HG02981 (cell line): ENCODE measurements around the gene USP40.

Experiments
- ATAC-seq: cut with Tn5 transposase; IDR thresholded peaks from one replicate; pipeline ENCODE4 v1.9.1; 2021; ENCODE audit warnings: mild to moderate bottlenecking, moderate library complexity; ENCODE audit not compliant: unreplicated experiment

USP40 gene

DNA sequence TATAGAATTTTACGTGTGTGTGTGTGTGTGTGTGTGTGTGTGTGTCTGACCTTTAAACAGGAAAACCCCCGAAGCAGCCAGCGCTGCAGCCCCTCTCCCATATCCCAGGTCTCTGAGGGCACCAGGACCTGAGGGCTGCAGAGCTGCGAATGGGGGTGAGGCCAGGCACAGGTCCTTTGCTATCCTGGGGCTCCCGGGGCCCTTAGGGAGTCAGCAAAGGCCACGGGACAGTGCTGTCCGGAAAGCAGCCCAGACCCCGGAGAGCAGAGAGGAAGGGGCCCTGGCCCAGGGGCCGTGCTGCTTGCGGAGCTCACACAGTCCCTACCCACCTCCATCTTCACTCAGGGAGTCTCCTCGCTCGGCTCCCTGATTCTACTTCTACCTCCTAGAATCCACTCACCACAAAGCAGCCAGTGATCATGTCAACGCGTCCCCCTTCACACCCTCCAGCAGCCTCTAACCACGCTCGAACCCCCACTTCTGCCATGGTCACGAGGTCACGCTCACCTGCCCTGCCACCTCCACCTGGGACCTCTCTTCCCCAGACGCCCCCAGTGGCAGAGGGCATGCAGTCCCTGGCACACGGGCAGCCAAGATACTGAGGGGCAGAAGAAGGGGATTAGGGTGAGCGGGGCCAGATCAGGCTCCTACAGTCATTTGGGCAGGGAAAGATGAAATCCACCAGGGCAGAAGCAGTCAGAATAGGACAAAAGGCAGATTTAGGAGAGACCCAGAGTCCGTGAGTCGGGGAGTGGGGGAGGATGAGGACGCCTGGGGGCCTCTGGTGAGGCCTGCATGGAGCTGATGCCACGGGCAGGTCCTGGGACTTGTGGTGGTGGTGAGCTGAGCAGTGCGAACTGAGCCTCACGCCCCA is 86.7 kb downstream of the USP40 start:
- no peak for ATAC-seq

DNA sequence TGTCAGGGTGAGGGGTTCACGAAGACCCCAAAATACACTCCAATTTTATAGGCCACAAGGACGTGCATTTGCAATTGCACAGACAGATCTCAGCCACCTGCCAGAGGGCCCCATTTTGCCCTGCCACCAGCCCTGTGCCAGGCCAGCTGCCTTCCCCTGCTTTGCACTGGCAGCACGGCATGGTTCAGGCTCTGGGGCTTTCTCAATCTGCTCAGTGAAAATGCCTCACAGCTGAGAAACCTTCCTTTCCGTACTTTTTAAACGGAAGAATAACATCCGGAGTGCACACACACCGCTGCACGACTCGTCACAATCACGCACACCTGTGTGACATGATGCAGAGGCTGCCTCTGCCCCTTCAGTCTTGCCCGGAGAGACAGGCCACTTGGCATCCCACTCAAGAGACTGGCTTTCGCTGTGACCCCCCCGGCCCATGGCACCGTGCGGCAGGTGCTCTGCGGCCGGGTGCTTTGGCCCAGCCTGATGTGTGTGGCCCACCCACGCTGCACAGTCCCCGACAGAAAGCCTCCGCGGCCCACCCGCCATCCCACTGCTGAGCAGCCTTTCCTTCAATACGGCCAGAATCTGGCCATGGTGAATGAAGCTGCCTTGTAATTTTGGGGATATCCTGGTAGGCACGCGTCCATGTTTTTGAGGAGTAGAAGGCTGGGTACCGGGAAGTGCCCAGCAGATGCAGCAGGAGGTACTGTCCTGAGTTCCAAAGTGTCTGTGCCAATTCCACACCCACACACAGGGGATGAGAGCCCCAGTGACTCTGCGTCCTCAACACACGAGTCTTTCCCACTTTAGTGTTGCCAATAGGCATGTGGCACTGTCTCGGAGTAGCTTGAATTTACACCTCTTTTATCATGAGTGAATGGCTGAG is 88.8 kb downstream of the USP40 start:
- no peak for ATAC-seq

DNA sequence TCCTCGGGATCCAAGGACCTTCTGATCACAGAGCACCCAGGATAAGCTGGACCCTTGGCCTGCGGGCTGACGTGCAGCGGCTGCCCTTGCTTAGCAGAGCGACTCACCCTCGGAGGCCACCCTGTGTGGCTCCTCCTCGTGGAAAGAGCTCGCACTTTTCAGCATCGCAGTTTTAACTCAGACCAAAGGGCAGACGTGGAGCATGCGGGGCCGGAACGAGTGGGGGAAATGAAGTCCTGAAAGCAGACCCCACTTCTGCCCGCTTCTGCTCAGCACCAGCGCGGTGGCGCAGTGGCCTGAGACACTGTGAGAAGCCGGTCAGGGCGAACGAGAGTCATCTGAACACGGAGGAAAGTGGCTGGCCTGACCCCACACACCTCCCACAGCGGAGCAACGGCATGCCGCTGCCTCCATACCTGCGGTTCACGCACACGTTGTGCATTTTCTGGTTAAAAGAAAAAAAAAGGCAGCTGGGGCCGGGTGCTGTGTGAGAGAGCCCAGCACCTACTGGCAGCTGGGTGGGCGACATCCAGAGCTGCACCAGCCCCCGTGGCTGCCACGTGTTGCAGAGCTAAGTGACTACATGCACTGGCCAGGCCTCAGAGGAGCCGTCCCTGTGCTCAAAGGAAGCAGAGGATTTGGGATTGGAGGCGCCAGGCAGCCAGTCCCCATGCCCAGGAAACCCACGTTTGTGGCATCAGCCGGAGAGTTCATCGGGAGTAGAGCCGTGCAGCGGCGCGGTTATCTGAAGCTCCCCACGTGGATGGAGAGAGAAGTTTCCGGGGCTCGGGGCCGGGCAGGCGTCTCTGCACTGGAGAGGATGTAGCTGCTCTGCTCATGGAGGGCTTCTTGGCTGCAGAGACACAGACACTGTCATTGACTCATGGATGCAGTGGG is 89.7 kb downstream of the USP40 start:
- no peak for ATAC-seq

DNA sequence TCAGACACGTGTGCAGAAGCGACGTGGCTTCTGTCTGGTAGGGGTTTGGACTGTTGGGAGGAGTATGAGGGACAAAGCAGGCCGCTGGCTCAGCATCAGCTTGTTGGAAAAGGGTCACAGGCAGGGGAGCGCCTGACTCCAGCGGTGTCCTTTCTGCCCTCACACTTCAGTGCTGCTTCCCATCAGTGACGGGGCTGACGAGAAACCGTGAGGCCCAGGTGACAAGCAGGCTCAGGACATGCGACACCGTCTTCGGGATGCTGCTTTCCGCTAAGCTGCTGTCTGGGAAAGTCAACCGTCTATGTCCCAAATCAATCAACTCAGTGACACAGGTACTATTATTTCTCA is 90.5 kb downstream of the USP40 start:
- ATAC-seq: no peak

DNA sequence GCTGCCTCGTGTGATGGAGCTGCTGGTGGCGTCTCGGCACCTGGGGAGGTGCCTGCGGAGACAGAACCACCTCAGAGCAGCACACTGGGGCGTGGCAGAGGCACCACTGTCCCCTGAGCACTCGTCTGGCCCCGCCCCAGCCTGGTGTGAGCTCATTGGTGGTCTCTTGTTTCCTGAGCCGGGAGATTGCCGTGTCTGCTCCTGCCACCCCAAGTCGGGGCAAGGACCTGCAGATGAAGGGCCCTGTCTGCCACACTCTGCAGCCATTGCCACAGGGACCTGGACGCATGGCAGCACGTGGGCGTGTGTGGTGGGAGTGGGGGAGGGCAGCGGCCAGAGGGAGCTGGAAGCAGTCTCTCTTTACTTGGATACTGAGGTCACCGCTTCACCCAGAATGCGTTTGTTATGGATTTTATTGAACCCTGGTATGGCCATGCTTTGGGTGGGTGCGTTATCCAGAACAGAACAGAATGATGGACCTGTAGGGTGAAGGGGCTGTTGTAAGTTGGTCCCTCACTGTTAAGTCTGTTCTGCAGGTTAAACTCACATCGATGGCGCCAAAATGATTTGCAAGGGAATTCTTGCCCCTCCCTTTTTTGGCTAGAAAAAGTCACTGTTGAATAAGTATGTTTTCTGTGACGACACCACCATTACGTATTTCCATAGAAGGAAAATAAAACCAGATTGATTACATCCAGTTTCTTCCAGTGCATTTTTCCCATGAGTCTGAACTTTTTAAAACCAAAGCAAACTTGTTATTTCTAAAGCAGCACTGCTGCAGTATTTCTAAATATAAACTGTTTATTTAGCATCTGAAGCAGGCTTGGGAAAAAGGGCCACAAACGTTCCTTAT is 92.0 kb downstream of the USP40 start:
- no peak for ATAC-seq

DNA sequence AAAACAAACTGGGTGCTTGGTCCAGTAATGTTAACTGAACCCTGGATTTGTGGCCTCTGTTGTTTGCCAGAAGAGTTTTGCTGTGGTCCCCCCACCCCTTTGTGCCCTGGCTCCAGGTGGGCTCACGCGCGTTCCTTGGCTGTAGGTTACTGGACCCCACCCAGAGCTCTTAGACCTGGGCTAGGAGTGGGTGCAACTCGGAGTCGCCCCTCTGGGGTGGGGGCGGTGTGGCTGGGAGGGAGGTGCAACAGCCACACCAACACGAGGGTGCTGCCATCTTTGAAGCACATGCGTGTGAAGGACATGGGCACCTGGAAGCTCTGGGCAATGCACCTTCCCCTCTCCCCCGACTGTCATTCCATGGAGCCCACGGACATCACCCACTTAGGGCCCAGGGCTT is 92.7 kb downstream of the USP40 start:
- ATAC-seq: no peak

DNA sequence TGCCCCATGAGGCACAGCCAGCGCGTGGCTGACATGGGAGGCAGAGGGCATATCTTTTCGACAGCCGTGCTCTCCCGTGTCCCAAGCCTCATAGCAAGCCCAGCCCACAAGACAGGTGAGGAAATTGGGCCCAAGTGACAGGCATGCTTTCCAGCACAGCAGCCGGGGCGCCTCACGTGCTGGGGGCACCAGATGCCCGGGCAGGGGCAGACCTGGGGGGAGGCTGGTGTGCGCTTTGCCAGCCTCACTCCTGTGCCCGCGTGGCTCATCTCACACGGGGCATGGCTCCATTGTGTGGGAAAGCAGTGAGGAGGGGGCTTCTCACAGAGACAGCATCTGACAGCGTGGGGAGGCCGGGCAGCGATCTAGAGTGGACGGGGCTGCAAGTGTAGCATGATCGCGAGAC is 93.2 kb downstream of the USP40 start:
- no peak for ATAC-seq

DNA sequence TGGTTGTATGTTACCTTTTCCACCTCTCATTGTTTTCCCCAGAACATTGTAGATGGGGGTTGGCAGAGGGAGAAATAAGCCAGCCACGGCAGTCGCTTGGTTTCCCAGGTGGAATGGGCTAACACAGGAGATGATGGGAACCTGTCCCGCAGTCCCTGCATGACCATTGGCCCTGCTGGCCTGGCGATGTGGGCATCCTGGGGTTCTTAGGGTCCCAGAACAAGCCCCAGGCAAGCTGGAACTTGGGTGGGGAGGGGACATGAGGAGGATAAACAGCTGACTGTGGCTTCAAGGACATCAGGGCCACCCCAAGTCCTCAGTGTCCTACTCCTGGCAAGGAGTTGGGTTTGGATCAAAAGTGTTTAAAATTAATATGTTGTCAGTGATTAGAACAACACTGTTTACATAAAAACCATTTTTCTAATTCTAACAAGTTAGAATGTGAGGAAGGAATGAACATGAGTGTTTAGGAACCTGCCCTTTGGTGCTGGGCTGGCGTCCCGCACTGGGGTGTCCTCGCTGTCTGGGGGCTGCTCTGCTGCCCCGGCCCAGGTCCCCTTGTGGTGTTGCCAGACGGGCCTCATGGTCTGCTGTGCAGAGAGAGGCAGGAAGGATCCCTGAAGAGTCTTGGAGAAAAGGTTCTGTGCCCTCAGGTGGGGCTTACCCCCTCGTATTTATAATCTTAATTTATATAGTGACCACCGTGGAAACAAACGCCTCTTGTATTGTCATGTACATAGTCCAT is 95.1 kb downstream of the USP40 start:
- ATAC-seq: no peak

DNA sequence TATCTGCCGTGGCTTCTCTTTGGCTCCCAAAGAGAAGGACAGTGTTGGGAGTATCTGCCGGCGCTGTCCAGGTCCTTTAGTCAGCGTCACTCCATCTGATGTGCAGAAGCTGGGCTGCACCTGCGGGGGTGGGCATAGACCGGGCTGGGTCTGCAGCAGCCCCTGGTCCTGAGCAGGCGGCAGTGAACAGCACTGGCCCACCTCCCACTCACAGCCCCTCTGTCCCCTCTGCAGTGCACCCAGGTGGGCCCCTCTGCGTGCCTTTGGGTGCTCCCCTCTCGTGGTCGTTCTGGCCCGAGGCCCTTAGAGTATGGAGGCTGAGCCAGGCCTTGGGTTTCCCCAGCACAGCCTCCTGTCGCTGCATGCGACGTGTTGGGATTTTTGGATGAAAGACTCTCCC is 95.7 kb downstream of the USP40 start:
- no peak for ATAC-seq

DNA sequence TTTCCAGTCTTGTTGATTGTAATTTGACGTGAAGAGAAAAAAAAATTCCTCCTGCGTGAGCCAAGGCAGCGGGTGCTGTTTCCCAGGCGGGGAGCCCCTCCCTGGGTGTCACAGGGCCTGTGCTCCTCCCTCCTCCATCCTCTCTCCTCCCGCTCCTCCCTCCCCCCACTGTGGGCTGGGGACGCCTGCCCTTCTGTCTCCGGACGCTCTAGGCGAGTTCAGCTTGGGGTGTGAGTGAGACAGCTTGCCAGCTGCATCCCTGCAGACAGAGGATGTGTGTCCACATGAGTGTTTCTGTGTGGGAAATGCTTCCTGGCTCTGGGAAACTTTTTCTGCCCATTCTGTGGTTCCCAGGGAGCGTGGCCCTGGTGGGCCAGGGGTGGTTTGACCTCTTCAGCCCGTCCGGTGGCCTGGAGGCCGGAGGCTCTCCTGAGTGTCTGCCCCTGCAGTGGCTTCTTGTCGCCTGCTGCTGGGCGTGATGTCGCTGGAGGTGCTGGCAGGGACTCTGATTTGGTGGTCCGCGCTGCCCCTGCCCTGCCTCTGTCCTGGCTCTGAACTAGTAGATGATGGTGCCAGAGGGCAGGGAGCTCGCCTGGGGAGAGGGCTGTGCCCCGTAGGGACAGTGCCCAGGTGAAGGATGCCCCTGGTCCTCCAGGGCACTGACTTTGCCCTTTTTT is 96.4 kb downstream of the USP40 start:
- ATAC-seq: no peak

DNA sequence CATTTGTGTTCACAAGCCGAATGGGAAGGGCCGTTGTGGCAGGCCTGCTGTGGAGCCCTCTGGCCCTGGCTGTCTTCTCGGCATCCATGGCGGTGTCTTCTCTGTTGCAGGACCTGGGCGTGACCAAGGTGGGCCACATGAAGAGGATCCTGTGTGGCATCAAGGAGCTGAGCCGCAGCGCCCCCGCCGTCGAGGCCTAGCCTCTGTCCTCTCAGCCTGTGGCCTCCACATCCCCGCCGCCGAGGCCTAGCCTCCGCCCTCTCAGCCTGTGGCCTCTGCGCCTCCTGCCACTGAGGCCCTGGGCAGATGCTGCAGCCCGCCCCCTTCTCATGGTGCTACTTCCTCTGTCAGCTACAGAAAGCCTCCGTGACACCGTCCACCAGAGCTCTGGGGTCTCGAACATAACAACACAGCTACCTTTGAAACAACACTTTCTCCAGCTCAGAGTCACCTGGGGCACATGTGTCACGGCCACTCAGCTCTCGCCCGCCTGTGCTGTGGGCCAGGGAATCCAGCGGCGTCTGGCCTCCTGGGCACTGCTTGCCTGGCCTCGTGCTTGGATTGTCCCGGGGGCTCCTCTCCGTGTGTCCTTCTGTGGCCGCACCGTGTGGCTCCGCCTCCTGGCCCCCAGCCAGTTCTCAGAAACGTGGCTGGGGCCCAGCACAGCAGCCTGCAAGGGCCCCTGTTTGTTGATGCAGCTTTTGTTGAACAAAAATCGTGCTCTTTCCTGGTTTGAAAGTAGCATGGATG is 97.1 kb downstream of the USP40 start:
- no peak for ATAC-seq

DNA sequence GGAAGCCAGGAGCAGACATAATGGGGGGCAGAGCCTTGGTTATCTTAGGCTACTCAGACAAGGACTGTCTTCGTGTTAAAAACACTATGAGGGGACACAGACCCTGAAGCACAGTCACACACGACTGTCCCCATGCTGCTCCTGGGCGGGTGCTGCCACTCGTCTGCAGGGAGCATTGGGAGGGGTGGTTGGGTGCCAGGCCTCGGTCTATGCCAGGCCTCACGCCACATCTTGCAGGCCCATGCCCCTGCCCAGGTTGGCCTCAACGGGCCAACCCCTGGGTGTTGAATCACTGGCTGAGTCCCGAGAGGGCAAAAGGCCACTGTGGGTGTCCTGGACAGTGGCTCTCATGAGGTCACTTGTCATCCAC is 97.9 kb downstream of the USP40 start:
- ATAC-seq: no peak

DNA sequence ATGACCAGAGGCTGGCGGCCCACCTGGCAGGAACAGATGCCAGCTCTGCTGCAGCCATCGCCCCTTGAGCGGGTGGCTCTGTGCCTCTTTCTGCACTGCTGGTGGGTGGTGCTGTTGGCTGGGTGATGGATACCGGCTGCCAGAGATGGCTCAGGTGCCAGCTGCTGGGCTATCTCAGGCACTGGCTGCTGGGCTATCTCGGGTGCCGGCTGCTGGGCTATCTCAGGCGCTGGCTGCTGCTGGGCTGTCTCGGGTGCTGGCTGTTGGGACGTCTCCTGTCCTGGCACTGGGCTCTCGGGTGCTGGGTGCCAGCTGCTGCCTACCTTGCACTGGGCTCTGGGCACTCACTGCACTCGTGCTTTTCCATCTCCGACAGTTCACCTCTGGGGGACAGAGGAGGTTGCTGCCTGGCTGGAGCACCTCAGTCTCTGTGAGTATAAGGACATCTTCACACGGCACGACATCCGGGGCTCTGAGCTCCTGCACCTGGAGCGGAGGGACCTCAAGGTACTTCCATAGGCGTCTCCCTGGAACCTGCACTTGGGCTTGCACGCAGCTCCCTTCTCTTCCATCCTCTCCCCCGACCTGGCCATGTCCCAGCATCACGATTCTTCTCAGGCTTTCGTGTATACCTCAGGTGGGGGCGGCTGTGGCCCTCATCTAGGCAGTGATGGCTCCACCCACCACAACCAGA is 98.4 kb downstream of the USP40 start:
- ATAC-seq: no peak

DNA sequence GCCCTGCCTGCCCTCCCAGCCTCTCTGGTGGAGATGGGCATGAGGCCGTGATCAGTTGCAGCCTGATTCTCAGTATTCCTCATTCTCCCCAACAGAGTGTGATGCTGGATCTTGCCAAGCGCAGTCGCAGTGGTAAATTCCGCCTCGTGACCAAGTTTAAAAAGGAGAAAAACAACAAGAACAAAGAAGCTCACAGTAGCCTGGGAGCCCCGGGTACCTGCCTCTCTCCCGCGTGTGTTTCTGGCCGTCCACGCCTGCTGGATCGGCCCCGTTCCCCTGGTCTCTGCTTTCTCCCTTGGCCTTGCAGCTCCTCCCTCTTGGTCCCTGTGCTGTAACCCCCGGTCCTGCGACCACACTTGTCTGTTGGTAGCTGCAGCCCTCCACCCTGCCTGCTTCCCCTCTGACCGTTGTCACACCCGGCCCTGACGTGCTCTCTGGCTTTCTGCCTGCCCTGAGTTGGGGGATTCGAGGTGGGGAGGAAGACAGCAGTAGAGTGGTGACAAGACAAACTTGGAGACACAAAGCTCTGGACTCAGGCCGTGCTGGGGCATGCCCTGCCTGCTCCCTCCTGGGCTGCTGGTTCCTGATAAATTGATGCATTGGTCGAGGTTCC is 99.5 kb downstream of the USP40 start:
- ATAC-seq: no peak

DNA sequence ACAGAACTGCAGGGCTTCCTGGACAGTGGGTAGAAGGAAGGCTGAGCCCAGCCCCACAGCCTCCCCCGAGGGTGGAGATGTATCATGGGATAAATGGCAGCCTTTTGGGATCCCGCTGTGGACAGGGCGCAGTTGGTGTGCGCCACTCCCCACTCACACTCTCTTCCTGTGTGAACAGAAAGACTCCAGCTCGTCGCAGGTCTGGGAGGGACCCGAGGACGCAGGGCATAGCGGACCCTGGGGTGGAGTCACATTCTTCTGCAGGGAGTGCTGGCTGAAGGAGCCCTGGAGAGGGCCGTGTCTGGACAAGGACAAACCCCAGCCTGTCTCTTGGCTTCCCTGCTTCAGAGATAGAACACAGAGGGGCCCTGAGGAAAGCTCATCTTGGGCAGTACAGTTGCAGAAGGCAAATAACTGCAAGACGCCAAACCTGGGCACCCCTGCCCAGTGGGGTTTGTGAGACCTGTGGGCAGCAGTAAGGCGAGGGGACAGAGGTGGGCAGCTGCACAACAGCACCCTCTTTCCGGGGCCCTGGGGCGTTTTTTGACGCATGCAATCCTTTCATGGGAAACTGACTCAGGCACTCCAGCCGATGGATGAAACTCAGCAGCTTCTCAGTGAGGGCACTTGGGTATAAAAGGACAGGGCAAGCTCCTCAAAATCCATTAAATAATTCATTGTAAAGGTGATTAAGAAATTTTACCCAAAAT is 101.9 kb downstream of the USP40 start:
- ATAC-seq: no peak

DNA sequence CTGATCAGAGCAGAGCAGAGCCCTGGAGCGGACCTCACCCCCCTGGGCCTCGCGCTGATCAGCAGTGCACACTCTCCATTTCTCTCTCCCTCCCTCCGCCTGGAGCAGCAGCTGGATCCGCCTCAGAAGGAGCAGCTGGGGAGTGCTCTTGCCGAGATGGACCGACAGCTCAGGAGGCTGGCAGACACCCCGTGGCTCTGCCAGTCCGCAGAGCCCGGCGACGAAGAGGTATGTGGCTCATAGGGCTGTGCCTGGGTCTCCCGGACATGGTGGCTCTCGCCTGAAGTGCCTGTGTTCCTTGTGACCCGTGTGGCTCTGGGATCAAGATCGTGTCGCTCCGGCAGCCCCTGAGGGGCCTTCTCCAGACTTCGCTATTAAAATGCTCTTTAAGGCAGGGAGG is 102.5 kb downstream of the USP40 start:
- no peak for ATAC-seq

DNA sequence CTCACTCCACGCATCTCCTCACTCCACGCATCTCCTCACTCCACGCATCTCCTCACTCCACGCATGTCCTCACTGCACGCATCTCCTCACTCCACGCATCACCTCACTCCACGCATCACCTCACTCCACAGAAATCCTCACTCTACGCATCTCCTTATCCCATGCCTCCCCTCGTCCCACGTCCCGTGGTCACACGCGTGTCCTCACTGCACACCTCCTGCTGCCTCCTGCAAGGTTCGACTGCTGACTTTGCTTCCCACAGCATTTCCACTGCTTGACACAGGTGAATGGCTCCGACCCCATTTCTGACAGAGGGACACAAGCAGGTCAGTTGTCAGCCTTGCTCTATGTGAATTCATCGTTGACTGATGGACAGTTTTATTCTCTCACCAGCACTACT is 103.0 kb downstream of the USP40 start:
- ATAC-seq: no peak
